ENCODE results near the gene PTPRN2. TPM values are rescaled to one million over a fixed set of nuclear protein-coding genes. Genes with fewer than 3 reads are reported as not detected.

Gene PTPRN2
- total RNA-seq, 4 donors from 2014 or later: 6.6 to 10.7 (median 8.2) TPM

- H3K4me3 ChIP-seq: peak overlapping the region in 1 of 4 donors; percentile 43
- DNase-seq (ENCODE audit: low spot score in 2 of 2): peak in 1 of 2 donors; percentile 1
- H3K27ac ChIP-seq: no peak overlapping the region
- H3K4me1 ChIP-seq: peaks cover 0 to 36% (median 0%) of the 10 kb centered on the region in 4 donors
- H3K36me3 ChIP-seq: peaks cover 0 to 11% (median 0%) of the 10 kb centered on the region in 3 donors
- WGBS, 2 donors: 18 to 25% methylated on average over 20 of the region's 20 CpGs
- H3K9me3 ChIP-seq: no peaks in the 10 kb centered on the region
- H3K27me3 ChIP-seq: peaks cover 0 to 67% of the 10 kb centered on the region in 2 donors
- TF ChIP-seq POLR2A (IDR thresholded peaks at IDR 0.05) (no peak), CTCF (IDR thresholded peaks at IDR 0.05) (no peak), EP300 (IDR thresholded peaks at IDR 0.05) (no peak)
Observed at GRCh38 chr7:157683747-157684156, 903.9 kb downstream of the PTPRN2 start.

GRCh38 chr7:157682946-157683746 lies 904.5 kb downstream of the PTPRN2 start:
- H3K36me3 ChIP-seq: peaks cover 0 to 11% (median 0%) of the 10 kb centered on the region in 3 donors
- H3K27me3 ChIP-seq: peaks cover 0 to 64% of the 10 kb centered on the region in 2 donors
- no peak overlapping the region for H3K27ac ChIP-seq
- peak in 1 of 2 donors; percentile 4 for DNase-seq (ENCODE audit: low spot score in 2 of 2)
- TF ChIP-seq POLR2A (IDR thresholded peaks at IDR 0.05): no peak
- TF ChIP-seq CTCF (IDR thresholded peaks at IDR 0.05): no peak
- no peak for TF ChIP-seq EP300 (IDR thresholded peaks at IDR 0.05)
- peaks cover 0 to 30% (median 0%) of the 10 kb centered on the region in 4 donors for H3K4me1 ChIP-seq
- WGBS, 2 donors: 39 to 47% methylated on average over 18 to 21 of the region's 21 CpGs
- H3K9me3 ChIP-seq: no peaks in the 10 kb centered on the region
- no peak overlapping the region for H3K4me3 ChIP-seq

- Histone ChIP-seq H3K27ac (no peak overlapping the region), H3K36me3 (peaks cover 0 to 11% (median 0%) of the 10 kb centered on the region in 3 donors), H3K4me3 (no peak overlapping the region), H3K27me3 (peaks cover 0 to 56% of the 10 kb centered on the region in 2 donors), H3K9me3 (no peaks in the 10 kb centered on the region), H3K4me1 (peaks cover 0 to 30% (median 0%) of the 10 kb centered on the region in 4 donors)
- DNase-seq (ENCODE audit: low spot score in 2 of 2): peak in 1 of 2 donors; percentile 6
- TF ChIP-seq POLR2A (IDR thresholded peaks at IDR 0.05) (no peak), CTCF (IDR thresholded peaks at IDR 0.05) (no peak), EP300 (IDR thresholded peaks at IDR 0.05) (no peak)
- WGBS, 2 donors: 75 to 76% methylated on average over 28 of the region's 28 CpGs
Observed at GRCh38 chr7:157682064-157682945, 905.3 kb downstream of the PTPRN2 start.

GRCh38 chr7:157679607-157680006 lies 908.0 kb downstream of the PTPRN2 start:
- Histone ChIP-seq H3K4me1 (peaks cover 0 to 12% (median 0%) of the 10 kb centered on the region in 4 donors), H3K27me3 (peaks cover 0 to 31% of the 10 kb centered on the region in 2 donors), H3K4me3 (no peak overlapping the region), H3K9me3 (no peaks in the 10 kb centered on the region), H3K36me3 (peaks cover 0 to 11% (median 0%) of the 10 kb centered on the region in 3 donors), H3K27ac (no peak overlapping the region)
- 65 to 71% methylated on average over 9 of the region's 9 CpGs for WGBS, 2 donors
- no peak for DNase-seq (ENCODE audit: low spot score in 2 of 2)
- TF ChIP-seq EP300 (IDR thresholded peaks at IDR 0.05) (no peak), CTCF (IDR thresholded peaks at IDR 0.05) (no peak), POLR2A (IDR thresholded peaks at IDR 0.05) (no peak)
